ENCODE measurements around the gene HIGD2A.

The HIGD2A gene

GRCh38 chr5:176388444-176389134 is at the start of gene HIGD2A, which contains the start of gene NOP16:
TSS of gene HIGD2A (plus strand) at chr5:176388751. CDS start at chr5:176388820, 69 bp downstream.
TSS of gene NOP16 (minus strand) at chr5:176388598. CDS start at chr5:176388539, 59 bp downstream.
- peak; percentile 99 for DNase-seq

- no peak for DNase-seq
These were observed 49.2 kb upstream of the HIGD2A start for GRCh38 chr5:176339304-176339703.

GRCh38 chr5:176341325-176342157 is 47.0 kb upstream of the HIGD2A start:
- no peak for DNase-seq

- no peak for DNase-seq
These were observed 46.4 kb upstream of the HIGD2A start for GRCh38 chr5:176342158-176342483.

- DNase-seq, result no peak
These were observed 45.6 kb upstream of the HIGD2A start for GRCh38 chr5:176342766-176343458.

GRCh38 chr5:176350416-176350815 is 38.1 kb upstream of the HIGD2A start:
- no peak for DNase-seq

- DNase-seq, result no peak
These were observed 36.3 kb upstream of the HIGD2A start for GRCh38 chr5:176352116-176352878.

- no peak for DNase-seq
These were observed 35.0 kb upstream of the HIGD2A start for GRCh38 chr5:176353533-176353932.

- no peak for DNase-seq
These were observed 33.0 kb upstream of the HIGD2A start for GRCh38 chr5:176355400-176356178.

GRCh38 chr5:176356179-176356566 is 32.4 kb upstream of the HIGD2A start:
- no peak for DNase-seq

- DNase-seq, result no peak
These were observed 28.9 kb upstream of the HIGD2A start for GRCh38 chr5:176359658-176360057.

- DNase-seq, result peak; percentile 9
These were observed 27.6 kb upstream of the HIGD2A start for GRCh38 chr5:176360894-176361436.

- DNase-seq, result peak; percentile 96
These were observed 26.9 kb upstream of the HIGD2A start, which contains the start of gene KIAA1191 for GRCh38 chr5:176361437-176362232. TSS of gene KIAA1191 (minus strand) at chr5:176361764. CDS start at chr5:176359508, 2,256 bp downstream.

GRCh38 chr5:176362233-176362490 is 26.4 kb upstream of the HIGD2A start:
- no peak for DNase-seq

GRCh38 chr5:176364765-176365350 is 23.7 kb upstream of the HIGD2A start:
- DNase-seq, result no peak

- DNase-seq, result peak; percentile 49
These were observed 23.0 kb upstream of the HIGD2A start, which contains the start of gene ARL10 for GRCh38 chr5:176365351-176366231. TSS of gene ARL10 (plus strand) at chr5:176365487. CDS start at chr5:176365564, 77 bp downstream.

GRCh38 chr5:176366232-176366894 is 22.2 kb upstream of the HIGD2A start:
- DNase-seq, result no peak

GRCh38 chr5:176368726-176369125 is 19.8 kb upstream of the HIGD2A start:
- DNase-seq, result no peak
